ENCODE results near the gene STX16.

STX16 gene, protein sequence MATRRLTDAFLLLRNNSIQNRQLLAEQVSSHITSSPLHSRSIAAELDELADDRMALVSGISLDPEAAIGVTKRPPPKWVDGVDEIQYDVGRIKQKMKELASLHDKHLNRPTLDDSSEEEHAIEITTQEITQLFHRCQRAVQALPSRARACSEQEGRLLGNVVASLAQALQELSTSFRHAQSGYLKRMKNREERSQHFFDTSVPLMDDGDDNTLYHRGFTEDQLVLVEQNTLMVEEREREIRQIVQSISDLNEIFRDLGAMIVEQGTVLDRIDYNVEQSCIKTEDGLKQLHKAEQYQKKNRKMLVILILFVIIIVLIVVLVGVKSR

DNA sequence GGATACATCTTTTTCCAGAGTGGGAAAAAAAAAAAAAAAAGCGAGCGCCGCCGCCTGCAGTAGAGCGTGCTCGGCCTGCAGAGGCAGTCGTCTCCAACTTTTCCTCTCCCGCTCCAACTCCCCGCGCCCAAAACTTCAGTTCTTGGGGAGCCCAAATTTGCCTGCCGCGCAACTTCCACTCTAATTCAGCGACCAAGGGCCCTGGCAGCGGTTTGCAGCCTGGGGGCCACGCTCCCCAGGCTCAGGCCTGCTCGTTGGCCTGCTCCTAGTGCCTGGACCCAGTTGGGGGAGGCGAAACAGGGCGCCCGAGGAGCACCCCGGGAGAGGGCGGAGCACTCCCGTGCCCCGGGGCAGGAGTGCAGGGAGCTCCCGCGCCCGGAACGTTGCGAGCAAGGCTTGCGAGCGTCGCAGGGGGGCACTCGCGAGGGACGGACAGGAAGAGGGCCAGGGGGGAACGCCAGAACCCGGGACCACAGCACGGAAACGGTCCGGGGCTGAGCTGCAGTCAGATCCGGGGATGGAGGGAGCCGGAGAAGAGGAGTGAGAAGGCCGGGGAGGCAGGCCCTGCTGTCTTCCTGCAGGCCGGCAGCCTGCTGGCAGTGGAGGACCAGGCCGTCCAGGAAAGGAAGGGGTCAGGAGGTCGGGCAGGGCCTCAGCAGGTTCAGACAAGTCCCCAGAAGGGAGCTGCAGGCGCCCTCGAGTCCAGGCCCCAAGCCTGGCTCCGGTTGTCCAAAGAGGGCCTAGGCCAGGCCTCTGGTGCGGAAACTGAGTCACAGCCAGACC lies at the start of gene STX16:
STX16 (plus strand) TSS at position 508 of the 783 bp plus-strand sequence. CDS start 724 bp downstream, outside the sequence.
- DNase-seq (ENCODE audit: low read depth), result peak; percentile 84

DNA sequence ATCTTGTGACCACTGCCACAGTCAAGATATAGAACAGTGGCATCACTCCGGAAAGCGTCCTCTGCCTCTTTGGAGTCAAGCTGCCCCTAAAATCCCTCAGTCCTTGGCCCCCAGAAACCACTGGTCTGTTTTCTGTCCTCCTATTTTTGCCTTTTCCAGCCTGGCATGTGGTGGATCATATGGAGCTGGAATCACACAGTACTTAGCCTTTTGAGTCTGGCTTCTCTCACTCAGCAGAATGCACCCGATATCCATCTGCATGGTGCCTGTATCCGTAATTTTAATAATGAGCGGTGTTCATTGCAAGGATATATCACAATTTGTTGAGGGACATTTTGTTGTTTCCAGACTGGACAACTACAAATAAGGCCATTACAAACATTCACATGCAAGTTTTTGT lies 49.0 kb upstream of the STX16 start:
- no peak for DNase-seq (ENCODE audit: low read depth)

DNA sequence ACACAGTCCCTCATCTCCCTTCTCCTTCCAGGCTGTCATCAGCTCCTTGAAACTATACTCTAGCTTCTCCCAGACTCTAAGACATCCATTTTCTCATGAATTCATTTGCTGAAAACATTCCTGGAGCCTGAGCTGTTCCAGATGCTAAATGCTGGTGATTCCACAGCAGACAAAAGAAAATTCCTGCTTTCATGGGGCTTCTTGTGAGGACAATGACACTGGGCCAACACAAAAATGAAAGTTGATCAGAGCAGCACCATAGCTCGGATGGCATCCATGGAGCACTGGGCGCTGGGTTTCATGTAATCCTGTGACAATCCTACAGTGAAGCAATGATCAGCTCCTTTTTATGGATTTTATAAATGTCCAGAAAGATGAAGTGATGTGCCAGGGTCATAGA lies 47.4 kb upstream of the STX16 start:
- no peak for DNase-seq (ENCODE audit: low read depth)

DNA sequence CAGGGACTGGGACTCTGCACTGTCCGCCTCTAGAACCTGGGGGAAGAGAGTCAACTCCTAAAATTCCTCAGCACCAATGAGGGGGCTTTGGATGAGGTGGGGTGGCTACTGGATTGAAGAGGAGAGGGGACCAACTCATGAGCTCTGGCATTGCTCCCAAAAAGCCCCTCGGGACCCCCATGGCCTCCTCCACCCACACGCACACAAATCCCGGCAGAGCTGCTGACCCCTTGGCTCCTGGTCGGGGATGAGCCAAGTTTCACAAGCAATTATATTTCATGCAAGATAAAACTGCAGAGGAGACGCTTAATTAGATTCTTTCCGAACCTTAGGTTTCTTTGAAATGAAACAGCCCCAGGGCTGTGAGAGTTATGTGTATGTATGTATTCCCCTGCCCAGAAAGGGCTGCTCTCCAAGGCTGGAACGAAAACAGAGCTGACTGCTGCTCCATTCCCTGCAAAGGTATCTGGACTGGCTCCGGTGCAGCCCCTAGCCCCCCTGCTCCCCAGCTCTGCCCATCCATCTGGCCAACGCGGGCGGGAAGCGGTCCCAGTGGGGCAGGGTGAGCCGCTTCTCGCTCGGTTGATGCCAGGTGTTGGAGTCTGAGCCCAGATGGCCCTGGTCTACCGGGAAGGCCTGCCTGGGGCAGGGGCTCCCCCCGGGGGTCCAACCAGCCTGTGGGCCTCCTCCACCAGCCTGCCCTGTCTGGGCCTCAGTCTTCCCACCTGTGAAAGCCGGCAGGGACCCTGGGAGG lies 46.8 kb upstream of the STX16 start:
- no peak for DNase-seq (ENCODE audit: low read depth)

DNA sequence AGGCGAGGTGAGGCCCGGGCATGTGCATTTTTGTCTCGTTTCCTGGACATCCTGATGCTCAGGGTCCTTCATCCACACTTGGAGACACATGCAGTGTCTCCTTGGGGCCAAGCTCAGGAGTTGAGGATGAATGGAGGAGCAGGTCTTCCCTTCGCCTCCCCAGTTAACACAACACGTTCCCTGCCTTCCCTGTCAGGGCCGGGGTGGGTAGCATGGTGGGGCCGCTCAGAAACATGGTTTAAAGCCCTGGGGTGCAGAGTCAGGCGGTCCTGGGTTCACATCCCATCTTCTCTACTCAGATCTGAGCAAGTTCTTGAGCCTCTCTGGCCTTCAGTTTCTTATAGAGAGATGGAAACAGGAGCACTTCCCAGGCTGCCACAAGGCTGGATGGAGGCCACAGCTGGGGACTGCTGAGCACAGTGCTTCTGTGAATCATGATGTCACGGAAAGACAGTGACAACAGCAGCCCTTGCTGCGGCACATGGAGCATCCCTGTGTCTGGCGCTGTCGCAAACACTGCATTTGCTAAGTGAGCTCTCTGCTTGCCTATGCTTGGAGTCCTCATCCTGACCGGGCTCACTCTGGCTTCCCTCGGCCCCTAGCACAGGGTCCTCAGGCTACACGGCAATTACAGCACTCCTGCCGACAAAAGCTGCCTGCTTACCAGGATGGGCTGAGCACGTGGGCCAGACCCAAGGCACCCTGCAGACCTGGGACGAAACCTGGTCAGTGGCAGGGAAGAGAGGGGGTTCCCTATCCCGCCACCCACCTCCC lies 45.6 kb upstream of the STX16 start:
- DNase-seq (ENCODE audit: low read depth), result no peak

DNA sequence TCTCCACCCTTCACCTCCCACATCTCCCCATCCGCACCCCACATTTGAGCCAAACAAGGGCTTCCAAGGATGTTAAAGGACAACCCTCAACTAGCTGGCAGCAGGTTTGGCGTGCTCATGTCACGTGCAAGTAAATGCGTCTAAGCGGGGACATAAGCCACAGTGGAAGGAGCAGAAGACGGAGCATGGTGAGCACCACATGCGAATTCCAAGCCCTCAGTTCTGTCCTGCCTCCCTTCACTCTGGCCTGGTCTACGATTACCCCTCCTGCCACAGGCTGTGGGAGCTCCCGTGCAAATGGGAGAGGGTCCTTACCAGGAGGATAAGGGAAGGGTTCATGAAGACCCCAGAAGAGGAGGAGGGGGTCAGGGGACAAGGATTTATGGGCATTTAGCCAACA lies 44.9 kb upstream of the STX16 start:
- no peak for DNase-seq (ENCODE audit: low read depth)

DNA sequence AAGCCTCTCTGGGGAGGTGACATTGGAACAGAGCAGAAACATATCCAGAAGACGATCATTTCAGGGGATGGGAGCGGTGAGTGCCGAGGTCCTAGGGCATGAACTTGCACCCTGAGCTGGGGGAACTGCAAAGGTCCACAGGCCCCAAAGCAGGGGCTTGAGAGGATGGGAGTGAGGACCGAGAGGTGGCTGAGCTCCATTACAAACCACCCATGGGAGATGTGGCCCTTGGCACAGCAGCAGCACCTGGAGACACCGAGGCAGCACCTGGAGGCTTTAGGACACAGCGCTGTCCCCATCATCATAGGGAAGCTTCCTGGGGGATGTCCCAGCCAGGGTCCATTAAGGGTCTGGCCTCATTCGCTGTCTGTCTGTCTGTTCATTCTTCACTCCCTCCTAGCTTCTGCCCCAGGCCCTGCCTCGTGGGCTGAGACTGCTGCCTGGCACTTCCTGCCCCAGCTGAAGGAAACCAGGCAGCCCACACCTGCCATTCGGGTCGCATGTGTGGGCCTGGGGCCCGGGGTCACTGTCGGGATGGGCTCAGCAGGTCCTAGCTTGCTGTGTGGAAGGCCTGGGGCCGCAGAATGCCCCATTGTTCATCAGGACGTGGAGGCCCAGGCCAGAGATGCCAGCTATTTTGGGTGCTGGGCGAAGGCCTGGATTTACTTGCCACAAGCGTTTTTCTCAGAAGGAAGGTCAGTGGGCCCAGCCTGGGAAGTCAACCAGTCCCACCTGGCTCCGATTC lies 42.8 kb upstream of the STX16 start:
- DNase-seq (ENCODE audit: low read depth), result no peak

DNA sequence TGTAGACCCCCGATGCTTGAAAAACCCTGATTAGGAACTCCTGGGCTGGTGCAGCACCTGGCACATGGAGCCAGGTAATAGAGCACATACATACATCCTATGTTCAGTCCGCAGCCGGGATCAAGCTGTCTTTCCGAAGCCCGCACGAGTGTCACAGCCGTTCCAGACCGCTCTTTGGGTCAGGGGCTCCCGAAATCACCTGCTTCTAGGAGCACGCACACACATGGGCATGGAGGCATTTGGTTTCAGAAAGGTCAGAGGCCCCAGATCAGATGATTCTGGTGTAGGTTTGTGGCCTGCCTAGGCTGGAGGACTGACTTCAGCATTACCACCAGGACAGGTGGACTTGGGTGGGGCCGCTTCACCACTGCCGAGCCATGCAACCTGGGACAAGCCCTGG lies 42.1 kb upstream of the STX16 start:
- no peak for DNase-seq (ENCODE audit: low read depth)

DNA sequence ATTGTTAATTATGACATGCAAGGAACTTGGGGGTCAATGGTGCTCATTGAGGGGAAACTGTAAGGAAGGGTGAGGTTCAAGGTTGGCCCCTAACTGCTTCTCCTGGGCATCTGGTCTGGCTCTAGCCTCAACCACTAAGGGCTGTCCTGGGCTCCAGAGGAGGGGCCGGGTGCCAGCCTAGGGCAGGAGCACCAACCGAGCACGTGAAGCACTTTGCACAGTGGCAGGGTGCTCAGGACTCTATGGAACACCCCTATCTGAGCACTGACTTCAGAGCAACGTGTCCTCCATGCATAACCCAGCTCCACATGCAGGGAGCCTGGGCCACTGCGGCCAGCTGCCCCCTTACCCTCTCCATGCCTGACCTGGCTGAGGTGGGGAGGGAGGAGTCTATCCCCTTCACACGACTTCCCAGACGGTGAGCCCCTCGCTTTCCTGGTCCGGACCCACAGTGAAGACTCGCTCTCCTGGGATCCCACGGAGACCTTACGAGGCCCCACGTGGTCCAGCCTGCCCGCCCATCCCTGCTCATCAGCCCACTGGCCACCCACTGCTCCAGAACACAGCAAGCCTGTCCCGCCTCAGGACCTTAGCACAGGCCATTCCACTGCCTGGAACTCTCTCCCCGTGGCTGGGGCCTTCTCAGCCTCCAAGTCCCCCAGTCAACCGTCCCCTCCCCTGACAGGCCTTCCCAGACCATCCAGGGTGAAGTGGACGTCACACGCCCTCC lies 40.8 kb upstream of the STX16 start:
- no peak for DNase-seq (ENCODE audit: low read depth)

DNA sequence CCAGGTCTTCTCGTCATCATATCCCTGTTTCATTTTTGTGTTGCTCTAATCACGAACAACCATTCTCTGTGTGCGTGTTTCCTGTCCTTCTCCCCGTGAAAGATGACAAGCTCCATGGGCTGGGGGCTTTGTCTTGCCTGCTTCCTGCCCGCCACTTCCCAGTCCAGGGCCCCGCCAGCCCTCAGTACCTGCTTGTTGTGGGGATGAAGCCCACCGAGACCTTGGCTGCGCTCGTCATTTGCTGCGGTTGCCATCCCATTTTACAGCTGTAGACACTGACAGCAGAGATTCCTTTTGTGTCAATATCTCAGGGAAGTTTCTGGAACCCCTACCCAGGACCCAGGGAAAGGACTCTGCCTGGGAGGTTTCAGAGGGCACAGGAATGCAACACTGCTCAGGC lies 40.3 kb upstream of the STX16 start:
- no peak for DNase-seq (ENCODE audit: low read depth)

DNA sequence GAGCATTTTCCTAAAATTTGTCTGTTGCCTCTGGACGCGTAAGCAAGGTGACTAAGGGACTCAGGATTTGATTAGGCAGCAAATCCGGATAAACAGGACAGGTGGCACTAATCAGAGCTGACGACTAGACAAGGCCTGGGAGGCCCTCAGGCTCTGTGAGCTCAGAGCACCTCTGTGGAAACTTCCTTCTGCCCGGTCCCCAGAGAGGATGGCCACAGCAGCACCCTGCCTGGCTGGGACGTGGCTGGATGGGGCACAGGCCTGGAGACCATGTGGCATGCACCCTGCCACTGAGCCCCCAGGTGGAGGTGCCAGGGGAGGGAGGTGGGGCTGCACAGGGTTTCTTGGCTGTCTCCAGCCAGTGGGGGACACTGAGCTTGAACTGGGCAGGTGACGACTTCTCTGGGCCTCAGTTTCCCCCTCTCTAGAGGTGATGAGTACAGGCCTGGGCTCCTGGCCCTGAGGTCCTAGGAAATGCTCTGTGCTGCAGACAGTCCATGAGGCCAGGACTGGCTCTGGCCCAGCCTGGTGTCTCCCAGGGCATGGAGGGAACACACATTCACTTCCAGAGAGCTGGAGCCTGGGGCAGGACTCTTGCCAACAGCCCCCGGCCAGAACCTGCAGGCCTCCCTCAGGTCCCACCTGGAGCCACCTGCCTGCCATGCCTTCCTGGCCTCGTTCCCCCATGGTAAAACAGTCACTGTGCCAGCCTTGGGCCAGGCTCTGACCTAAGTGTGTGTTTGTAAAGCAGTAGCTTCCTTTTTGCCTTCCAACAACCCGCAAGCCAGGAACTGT lies 39.6 kb upstream of the STX16 start:
- DNase-seq (ENCODE audit: low read depth), result no peak

DNA sequence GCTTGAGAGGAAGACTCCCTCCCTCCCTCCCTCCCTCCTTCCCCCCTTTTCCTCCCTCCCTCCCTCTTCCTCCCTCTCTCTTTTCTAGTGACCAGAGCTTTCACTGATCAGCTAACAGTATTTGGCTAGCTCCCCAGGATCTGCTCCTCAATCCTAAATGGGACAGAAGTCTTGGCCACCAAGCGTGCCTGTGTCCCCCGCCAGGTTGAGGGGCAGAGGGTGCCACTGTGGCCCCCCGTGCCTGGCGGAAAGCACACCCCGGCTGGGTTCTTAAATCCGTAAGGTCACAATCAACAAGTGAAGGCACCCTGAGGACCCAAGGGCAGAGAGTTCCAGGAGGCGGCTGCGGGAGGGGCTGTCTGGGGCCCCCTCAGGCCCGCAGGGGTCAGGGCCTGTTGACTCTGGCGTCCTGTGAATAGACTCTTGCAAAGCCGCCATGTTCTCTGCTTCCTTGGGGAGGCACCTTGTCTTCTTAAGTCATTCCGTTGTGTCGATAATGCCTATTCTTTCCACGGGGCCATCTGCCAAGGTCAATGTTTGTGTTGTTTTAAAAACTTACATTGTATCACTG lies 38.9 kb upstream of the STX16 start:
- no peak for DNase-seq (ENCODE audit: low read depth)

DNA sequence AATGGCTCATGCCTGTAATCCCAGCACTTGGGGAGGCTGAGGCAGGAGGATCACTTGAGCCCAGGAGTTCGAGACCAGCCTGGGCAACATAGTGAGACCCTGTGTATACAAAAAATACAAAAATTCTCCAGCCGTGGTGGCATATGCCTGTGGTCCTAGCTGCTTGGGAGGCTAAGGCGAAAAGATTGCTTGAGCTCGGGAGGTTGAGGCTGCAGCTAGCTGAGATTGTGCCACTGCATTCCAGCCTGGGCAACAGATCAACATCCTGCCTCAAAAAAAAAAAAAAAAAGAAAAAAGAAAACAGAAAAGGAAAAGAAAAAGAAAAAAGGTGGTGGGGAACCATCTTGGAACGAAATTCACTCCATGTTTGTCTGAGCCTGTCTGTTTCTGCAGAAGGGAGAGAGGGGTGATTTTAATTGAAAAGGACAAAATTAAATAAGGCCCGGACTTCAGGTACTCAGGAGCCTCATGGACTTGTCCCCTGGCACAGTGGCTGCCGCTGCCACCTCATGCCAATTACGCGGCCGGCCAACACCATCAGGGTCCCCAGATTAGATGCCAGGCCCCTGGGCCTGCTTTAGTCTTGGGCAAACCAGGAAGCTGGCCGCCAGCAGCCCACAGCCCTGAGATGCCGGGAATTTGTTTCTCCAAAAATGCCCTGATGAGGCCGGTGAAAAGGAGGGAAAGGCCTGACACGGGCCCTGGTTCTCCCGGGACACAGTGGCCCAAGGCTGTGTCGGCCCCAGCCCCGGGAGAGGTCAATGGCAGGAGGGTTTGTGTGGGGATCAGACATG lies 37.8 kb upstream of the STX16 start:
- no peak for DNase-seq (ENCODE audit: low read depth)

DNA sequence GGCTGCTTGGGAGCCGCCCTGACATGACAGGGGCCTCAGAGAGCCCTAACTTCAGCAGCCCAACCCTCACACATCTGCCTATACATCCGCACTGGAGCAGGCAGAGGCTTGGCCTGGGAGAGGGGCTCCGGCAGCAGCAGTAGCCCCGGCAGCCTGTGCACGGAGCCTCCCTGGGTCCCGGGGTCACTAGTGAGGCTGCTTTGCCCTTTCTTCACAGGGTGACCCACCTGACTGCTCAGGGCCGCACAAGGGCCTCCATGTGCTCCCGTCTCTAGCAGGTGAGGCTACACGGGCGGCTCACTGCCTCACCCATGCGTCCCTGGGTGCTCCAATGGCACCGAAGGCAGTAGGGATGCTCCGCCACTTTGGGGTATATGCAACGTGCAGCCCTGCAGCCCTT lies 36.7 kb upstream of the STX16 start:
- DNase-seq (ENCODE audit: low read depth), result no peak

DNA sequence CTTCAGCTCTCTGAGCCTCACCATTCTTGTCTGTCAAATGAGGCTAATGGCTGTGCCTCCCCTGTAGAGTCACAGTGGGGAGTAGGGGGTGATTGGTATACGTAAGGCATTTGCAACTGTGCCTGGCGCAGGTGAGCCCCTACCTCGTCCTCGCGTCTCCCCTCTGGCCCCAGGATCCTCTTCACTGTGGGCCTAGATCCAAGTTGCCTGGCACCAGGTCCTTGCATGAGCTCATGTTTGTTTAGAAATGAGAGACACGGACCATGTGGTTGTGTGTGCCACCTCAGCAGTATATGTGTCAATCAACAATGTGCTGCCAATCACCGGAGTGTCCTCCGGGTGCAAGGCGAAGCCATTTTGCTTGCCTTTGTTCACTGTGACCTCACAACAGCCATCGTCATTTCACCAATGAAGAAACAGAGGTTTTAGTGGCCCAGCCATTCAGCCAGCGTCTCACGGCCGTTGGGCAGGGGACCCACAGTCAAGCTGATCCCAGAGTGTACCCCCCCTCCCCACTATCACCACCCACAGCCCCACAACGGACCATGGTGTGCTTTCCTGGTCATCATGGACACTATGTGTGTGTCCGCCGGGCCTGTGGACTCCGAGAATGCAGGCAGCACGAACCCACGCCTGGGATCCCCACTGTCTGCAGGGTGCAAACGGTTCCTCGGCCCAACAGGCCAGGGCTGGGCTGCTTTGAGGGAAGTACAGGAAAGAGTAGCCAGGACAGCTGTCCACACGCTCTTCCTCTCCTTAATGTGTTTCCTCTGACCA lies 35.9 kb upstream of the STX16 start:
- no peak for DNase-seq (ENCODE audit: low read depth)

DNA sequence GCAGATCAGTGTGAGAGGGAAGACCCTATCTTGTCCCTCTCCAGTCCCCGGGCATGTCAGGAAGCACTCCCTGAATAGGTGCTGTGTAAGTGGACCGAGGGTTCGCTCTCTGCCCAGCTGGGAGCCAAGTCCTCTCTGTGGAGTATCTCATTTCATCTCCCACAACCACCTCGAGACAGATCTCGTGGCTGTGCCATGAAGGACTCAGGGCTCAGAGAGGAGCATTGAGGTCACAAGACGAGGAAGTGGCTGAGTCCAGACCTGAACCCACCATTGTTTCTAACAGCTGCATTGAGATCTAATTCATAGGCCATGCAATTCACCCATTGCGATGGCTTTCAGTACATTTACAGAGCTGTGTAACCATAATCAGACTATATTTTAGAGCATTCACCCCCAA lies 34.7 kb upstream of the STX16 start:
- DNase-seq (ENCODE audit: low read depth), result no peak

DNA sequence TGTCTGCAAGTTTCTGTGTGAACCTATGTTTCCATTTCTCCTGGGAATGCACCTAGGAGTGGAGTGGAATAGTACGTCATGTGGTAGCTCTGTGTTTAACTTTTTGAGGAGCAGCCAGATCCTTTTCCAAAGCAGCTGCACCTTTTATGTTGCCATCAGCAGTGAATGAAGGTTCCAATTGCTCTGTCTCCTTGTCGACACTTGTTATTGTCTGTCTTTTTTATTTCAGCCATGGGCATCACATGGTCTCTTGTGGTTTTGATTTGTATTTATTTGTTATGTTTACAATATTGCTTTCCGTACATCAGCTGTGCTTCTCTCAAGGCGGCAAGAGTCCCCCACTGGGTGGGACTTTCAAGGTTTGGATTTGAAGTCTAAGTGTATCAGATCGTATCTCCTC lies 33.9 kb upstream of the STX16 start:
- no peak for DNase-seq (ENCODE audit: low read depth)
